ENCODE results near the gene GNB5.
"Not testable (repeated sequence)": the region's sequence is repeated elsewhere in the genome, so short reads cannot be mapped to it uniquely, and the experiment has no call there.

The GNB5 gene

DNA sequence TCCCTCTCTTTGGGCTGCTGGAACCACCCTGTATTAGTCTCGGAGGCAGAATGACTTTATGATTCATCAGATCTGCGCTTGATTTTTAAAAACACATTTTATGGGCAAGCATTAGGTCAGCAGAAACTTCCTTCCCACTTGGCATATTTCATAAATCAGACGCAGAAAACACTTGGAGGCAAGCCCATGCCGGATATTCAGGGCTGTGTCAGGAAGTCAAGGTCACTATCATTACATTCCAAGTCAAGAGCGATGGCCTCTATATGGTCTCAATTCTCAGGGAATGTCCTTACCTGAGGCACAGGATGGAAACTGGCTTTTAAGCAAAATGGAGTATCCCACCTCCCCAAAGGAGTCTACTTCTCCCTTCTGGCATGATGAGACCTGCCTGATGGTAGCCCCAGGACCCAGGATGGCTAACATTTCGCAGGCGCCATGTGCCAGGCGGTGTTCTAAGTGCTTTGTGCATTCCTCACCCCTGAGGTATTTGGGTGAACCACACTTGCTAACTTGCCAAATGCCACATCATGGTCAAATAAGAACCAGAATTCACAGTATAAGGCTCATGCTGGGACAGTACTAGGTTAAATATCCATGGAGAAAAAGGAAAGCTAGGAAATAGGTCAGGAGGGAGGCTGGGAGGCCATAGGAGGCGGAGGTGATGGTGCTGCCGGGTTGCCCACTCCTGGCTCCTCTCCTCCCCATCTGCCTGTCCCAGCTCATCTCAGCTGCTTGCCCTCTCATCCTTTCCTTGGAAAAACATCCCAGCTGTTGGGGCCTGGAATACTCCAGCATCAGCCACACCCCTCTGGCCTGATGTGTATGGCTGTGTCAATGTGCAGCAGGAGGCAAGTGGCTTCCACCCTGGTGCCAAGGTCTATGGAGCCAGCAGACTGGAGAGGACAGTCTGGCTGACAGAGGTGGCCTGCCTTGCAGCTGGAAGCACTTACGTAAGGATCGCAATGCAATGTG lies 97.4 kb downstream of the GNB5 start:
- H3K36me3 ChIP-seq (ENCODE audit: control insufficient read depth, insufficient read depth, low read length): no peaks in the 10 kb centered on the region
- no peak overlapping the region for H3K9ac ChIP-seq (ENCODE audit: low read depth, low read length)
- no peaks in the 10 kb centered on the region for H3K9me3 ChIP-seq (ENCODE audit: control insufficient read depth, insufficient read depth, low read length)
- no peak overlapping the region for H3K4me3 ChIP-seq (ENCODE audit: low read depth, low read length)
- H3K27me3 ChIP-seq (ENCODE audit: control insufficient read depth, insufficient read depth, low read length): no peaks in the 10 kb centered on the region
- no peaks in the 10 kb centered on the region for H3K4me1 ChIP-seq (ENCODE audit: control insufficient read depth, insufficient read depth, low read length)

DNA sequence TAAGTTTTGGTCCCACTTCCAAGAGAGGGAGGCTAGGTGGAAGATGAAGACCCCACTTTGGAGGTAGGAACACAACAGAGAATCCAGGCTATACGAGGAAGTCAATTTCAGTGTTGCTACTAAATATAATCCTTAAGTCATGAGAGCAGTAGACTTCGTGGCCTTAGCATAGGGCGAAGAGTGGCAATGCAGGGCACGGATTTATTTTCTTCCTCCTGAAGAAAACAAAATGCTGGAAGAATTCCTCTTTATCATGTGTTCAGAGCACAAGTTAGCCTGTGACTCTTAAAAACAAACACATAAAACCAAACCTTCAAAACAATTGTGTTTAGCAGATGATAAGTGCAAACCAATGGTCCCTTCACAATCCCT lies 98.0 kb downstream of the GNB5 start:
- Histone ChIP-seq H3K9ac (ENCODE audit: low read depth, low read length) (no peak overlapping the region), H3K36me3 (ENCODE audit: control insufficient read depth, insufficient read depth, low read length) (no peaks in the 10 kb centered on the region), H3K4me1 (ENCODE audit: control insufficient read depth, insufficient read depth, low read length) (no peaks in the 10 kb centered on the region), H3K4me3 (ENCODE audit: low read depth, low read length) (no peak overlapping the region), H3K27me3 (ENCODE audit: control insufficient read depth, insufficient read depth, low read length) (no peaks in the 10 kb centered on the region), H3K9me3 (ENCODE audit: control insufficient read depth, insufficient read depth, low read length) (no peaks in the 10 kb centered on the region)

DNA sequence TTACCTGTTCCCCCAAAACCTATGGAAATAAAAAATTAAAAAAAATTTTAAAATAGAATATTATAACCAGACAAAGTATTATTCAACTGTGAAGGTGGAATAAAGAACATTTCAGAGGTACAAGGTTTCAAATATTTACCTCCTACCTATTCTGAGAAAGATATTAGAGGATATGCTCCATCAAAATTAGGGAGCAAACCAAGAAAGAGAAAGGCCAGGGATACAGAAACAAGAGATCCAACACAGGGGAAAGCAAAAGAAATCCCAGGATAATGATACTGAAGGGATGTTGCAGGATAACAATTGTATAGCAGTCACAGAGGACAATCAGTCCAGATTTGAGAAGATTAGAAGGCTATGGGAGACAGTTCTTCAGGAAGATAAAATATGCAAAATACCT lies 101.0 kb downstream of the GNB5 start:
- Histone ChIP-seq H3K9me3 (ENCODE audit: control insufficient read depth, insufficient read depth, low read length) (no peaks in the 10 kb centered on the region), H3K4me3 (ENCODE audit: low read depth, low read length) (no peak overlapping the region), H3K27me3 (ENCODE audit: control insufficient read depth, insufficient read depth, low read length) (no peaks in the 10 kb centered on the region), H3K4me1 (ENCODE audit: control insufficient read depth, insufficient read depth, low read length) (no peaks in the 10 kb centered on the region), H3K36me3 (ENCODE audit: control insufficient read depth, insufficient read depth, low read length) (no peaks in the 10 kb centered on the region), H3K9ac (ENCODE audit: low read depth, low read length) (no peak overlapping the region)

DNA sequence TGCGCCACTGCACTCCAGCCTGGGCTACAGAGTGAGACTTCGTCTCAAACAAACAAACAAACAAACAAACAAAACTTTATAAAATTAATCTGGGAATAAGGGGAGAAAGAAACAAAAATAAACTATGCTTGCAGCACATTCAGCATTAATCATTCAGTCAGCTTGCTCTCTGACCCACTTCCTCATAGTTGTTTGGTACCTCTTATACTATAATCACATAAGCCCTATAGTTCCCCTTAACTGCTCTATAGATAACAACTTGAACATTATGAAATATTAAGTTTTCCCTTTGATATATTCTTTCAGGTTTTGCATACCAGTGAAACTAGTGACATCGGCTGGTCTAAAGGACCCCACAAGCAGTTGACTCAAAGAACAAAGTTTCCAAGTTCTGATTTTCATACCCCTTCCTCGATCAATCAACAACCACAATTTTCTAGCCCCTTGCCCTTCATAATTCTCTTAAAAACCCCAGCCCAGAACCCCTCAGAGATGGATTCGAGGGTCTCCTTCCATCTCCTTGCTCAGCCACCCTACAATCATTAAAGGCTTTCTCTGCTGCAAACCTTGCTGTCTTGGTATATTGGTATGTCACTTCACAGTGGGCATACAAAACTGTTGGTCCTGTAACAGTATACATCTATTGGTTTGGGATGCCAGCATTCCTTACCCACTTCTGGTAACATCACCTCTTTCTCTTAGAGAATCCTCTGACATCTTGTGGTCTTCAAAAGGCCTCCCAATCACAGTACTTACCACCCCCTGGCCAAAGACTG lies 105.0 kb downstream of the GNB5 start:
- H3K4me1 ChIP-seq (ENCODE audit: control insufficient read depth, insufficient read depth, low read length): no peaks in the 10 kb centered on the region
- no peaks in the 10 kb centered on the region for H3K9me3 ChIP-seq (ENCODE audit: control insufficient read depth, insufficient read depth, low read length)
- H3K9ac ChIP-seq (ENCODE audit: low read depth, low read length): no peak overlapping the region
- H3K27me3 ChIP-seq (ENCODE audit: control insufficient read depth, insufficient read depth, low read length): no peaks in the 10 kb centered on the region
- no peaks in the 10 kb centered on the region for H3K36me3 ChIP-seq (ENCODE audit: control insufficient read depth, insufficient read depth, low read length)
- no peak overlapping the region for H3K4me3 ChIP-seq (ENCODE audit: low read depth, low read length)

DNA sequence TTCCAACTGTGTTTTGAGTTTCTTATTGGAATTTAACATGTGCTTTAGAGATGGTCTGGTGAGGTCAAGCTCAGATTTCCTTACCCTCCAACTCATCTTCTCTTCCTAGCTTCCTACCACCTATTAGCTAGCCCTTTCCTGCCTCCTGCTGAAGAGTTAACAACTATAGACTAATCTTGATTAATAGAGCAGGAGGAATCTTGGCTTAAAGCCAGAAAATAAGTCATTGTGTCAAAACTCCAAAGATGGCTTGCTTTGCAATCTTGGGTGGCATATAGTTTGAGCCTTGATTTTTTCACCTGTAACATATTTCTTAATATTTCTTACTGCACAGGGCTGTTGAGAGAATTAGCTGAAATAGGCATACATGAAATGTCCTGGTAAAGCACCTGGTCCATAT lies 105.9 kb downstream of the GNB5 start:
- H3K9ac ChIP-seq (ENCODE audit: low read depth, low read length): no peak overlapping the region
- H3K9me3 ChIP-seq (ENCODE audit: control insufficient read depth, insufficient read depth, low read length): no peaks in the 10 kb centered on the region
- H3K27me3 ChIP-seq (ENCODE audit: control insufficient read depth, insufficient read depth, low read length): no peaks in the 10 kb centered on the region
- no peaks in the 10 kb centered on the region for H3K4me1 ChIP-seq (ENCODE audit: control insufficient read depth, insufficient read depth, low read length)
- no peaks in the 10 kb centered on the region for H3K36me3 ChIP-seq (ENCODE audit: control insufficient read depth, insufficient read depth, low read length)
- no peak overlapping the region for H3K4me3 ChIP-seq (ENCODE audit: low read depth, low read length)

DNA sequence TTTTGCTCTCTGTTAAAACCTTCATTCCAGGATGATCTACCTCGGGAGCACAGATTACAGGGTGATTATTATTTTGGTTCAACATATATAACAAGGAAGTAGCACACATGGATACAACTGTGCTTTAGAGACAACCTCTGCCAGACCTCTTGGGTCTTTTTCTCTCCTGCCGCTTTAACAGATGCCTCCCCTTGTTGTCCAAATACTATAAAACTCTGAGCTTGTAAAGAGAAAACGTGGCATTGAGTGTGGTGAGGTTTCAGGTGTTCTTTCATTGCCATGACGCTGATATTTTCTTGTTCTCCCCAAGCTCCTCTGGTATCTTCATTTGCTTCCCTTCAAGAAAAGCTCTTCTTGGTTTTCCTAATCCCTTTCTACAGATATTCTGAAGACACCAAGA lies 107.6 kb downstream of the GNB5 start:
- H3K4me1 ChIP-seq (ENCODE audit: control insufficient read depth, insufficient read depth, low read length): no peaks in the 10 kb centered on the region
- H3K9ac ChIP-seq (ENCODE audit: low read depth, low read length): no peak overlapping the region
- H3K27me3 ChIP-seq (ENCODE audit: control insufficient read depth, insufficient read depth, low read length): no peaks in the 10 kb centered on the region
- H3K36me3 ChIP-seq (ENCODE audit: control insufficient read depth, insufficient read depth, low read length): no peaks in the 10 kb centered on the region
- H3K4me3 ChIP-seq (ENCODE audit: low read depth, low read length): no peak overlapping the region
- no peaks in the 10 kb centered on the region for H3K9me3 ChIP-seq (ENCODE audit: control insufficient read depth, insufficient read depth, low read length)

DNA sequence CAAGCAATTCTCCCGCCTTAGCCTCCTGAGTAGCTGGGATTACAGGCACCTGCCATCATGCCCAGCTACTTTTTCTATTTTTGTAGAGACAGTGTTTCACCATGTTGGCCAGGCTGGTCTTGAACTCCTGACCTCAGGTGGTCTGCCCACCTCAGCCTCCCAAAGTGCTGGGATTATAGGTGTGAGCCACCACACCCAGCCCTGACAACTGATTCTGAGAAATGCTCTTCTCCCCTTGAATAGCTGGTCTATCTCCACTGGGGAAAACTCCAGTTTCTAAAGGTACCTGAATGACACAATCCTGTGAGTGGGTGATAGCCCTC lies 108.2 kb downstream of the GNB5 start:
- H3K9ac ChIP-seq (ENCODE audit: low read depth, low read length); H3K4me3 ChIP-seq (ENCODE audit: low read depth, low read length); H3K27me3 ChIP-seq (ENCODE audit: control insufficient read depth, insufficient read depth, low read length); H3K4me1 ChIP-seq (ENCODE audit: control insufficient read depth, insufficient read depth, low read length); H3K36me3 ChIP-seq (ENCODE audit: control insufficient read depth, insufficient read depth, low read length); H3K9me3 ChIP-seq (ENCODE audit: control insufficient read depth, insufficient read depth, low read length): not testable (repeated sequence)

DNA sequence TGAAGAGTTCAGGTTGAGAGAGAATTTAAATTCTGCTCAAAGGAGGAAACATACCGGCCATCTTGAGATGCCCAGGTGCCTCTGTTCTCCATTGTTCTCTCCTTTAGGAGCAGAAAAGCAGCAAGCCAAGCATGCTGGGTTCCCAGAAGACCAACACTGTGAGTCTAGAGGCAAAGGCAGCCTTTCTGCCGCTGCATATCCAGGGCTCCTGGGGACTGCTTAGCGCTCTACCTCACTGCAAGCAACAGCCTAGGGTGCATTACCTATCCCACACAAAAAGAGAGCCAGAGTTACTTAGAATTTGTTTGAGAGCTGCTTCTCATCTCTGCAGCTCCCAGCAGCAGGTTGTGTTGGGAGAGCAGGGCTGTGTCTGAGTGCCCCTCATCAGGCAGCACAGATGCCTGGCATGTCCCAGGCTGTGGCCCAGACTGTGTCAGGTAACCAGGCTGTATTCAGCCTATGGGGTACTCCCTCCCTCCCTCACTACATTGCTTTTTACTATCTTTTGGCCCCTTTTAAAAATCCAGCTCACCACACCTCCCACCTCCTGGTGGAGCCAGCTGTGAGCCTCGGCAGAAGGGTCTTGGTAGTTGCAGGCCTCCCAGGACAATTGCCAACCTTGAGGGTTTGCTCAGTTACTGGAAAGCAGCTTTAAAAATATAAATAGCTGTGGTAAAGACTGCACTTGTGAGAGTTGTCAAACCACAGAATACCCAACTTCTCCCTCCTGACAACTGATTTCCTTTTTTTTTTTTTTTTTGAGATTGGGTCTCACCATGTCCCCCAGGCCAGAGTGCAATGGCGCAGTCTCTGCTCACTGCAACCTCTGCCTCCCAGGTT lies 108.8 kb downstream of the GNB5 start:
- no peaks in the 10 kb centered on the region for H3K4me1 ChIP-seq (ENCODE audit: control insufficient read depth, insufficient read depth, low read length)

DNA sequence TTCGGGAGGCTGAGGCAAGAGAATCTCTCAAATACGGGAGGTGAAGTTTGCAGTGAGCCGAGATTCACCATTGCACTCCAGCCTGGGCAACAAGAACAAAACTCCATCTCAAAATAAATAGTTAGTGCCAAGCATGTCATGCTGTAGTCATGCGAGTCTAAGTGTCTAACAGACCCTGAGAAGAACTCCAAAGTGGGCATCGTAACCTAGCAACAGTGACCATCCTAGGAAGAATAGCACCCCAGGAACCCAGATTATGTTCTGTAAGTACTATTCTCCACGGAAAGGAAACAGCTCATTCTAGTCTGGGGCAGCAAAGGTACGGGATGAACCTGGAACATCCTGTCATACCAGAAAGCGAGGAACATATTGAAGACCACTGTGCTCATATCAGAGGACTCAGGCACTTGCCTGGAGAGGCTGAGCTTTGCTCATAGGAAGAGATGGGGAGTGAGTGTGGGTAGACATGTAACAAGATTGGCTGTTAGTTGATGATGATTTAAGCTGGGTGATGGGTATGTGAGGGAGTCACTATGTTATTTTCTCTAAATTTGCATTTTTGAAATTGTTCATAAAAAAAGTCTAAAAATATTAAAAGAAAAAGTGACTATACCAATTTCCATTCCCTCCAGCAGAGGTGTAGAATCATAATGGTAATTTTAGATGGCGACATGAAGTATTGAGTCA lies 110.3 kb downstream of the GNB5 start:
- H3K27me3 ChIP-seq (ENCODE audit: control insufficient read depth, insufficient read depth, low read length): no peaks in the 10 kb centered on the region
- H3K4me3 ChIP-seq (ENCODE audit: low read depth, low read length): no peak overlapping the region
- no peaks in the 10 kb centered on the region for H3K4me1 ChIP-seq (ENCODE audit: control insufficient read depth, insufficient read depth, low read length)
- H3K36me3 ChIP-seq (ENCODE audit: control insufficient read depth, insufficient read depth, low read length): no peaks in the 10 kb centered on the region
- H3K9me3 ChIP-seq (ENCODE audit: control insufficient read depth, insufficient read depth, low read length): no peaks in the 10 kb centered on the region
- H3K9ac ChIP-seq (ENCODE audit: low read depth, low read length): no peak overlapping the region

More for the DNA sequence above, 108.8 kb downstream of the GNB5 start:
- H3K36me3 ChIP-seq (ENCODE audit: control insufficient read depth, insufficient read depth, low read length): no peaks in the 10 kb centered on the region
- H3K4me3 ChIP-seq (ENCODE audit: low read depth, low read length): no peak overlapping the region
- no peaks in the 10 kb centered on the region for H3K9me3 ChIP-seq (ENCODE audit: control insufficient read depth, insufficient read depth, low read length)
- H3K9ac ChIP-seq (ENCODE audit: low read depth, low read length): no peak overlapping the region
- no peaks in the 10 kb centered on the region for H3K27me3 ChIP-seq (ENCODE audit: control insufficient read depth, insufficient read depth, low read length)

DNA sequence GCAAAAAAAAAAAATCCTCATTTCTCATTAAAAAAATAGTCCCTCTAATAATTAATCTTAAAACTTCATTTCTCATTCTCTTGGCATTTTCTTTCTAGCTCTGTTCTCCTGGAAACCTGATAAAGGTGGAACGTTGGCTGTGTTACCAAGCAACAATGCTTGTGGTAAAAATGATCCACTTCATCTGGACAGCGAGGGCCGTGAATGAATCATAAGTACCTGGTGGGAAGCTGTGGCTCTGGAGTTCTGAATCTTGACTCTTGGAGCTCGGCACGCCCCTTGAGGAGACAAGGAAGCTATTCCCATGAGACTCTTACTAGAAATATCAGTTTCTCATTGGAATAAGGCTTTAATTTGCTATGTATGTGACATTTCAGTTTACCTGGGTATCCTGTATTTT lies 111.2 kb downstream of the GNB5 start:
- Histone ChIP-seq H3K9ac (ENCODE audit: low read depth, low read length) (no peak overlapping the region), H3K36me3 (ENCODE audit: control insufficient read depth, insufficient read depth, low read length) (no peaks in the 10 kb centered on the region), H3K4me3 (ENCODE audit: low read depth, low read length) (no peak overlapping the region), H3K9me3 (ENCODE audit: control insufficient read depth, insufficient read depth, low read length) (no peaks in the 10 kb centered on the region), H3K27me3 (ENCODE audit: control insufficient read depth, insufficient read depth, low read length) (no peaks in the 10 kb centered on the region), H3K4me1 (ENCODE audit: control insufficient read depth, insufficient read depth, low read length) (no peaks in the 10 kb centered on the region)
